Body of pancreas (tissue), 4 donors: ENCODE data around the gene MRAP. TPM values are rescaled to one million over a fixed set of nuclear protein-coding genes. Genes with fewer than 3 reads are reported as not detected.

ENCODE experiments used
- ATAC-seq: fragments of 150-250 bp; one replicate; pipeline ENCODE4 v1.9.1; 2016
- DNase-seq, 4 donors: peaks; one replicate each; pipeline ENCODE4 v3.0.0-alpha.2; 2019
- H3K27ac ChIP-seq, 4 donors: fragments of 200-600 bp; sonication (generic); 1 replicate in 3 of 4; 2 replicates in 1 of 4; pipeline versions ENCODE4 v1.5.1 to v1.6.1; 2016 to 2019; ENCODE audit warnings: mild to moderate bottlenecking in 1 of 4, mixed read lengths in 1 of 4, moderate library complexity in 1 of 4
- H3K27me3 ChIP-seq, 2 donors: fragments of 200-600 bp; sonication (generic); one replicate each; pipeline ENCODE4 v1.6.0; 2016; ENCODE audit warnings: mild to moderate bottlenecking in 1 of 2
- H3K36me3 ChIP-seq, 2 donors: fragments of 200-600 bp; sonication (generic); replicated peaks in 1 of 2; 2 replicates each; pipeline ENCODE4 v1.5.1; 2016; ENCODE audit warnings: low read depth in 2 of 2; ENCODE audit not compliant: insufficient read depth in 1 of 2
- H3K4me1 ChIP-seq: fragments of 200-600 bp; sonication (generic); one replicate; pipeline ENCODE4 v1.6.0; 2016
- H3K4me3 ChIP-seq, 2 donors: fragments of 200-600 bp; sonication (generic); 1 replicate in 1 of 2; 2 replicates in 1 of 2; pipeline ENCODE4 v1.5.1; 2016 to 2019
- H3K9me3 ChIP-seq, 3 donors: fragments of 200-600 bp; sonication (generic); 1 replicate in 2 of 3; 2 replicates in 1 of 3; pipeline ENCODE4 v1.5.1; 2016
- CTCF ChIP-seq, 7 experiments: fragments of 450-650 bp in 4 of 7; fragments of 200-600 bp in 3 of 7; sonication (generic) in 3 of 7; IDR thresholded peaks; one replicate each; pipeline ENCODE4 v1.5.1; 2016 to 2019; ENCODE audit warnings: antibody characterized with exemption in 7 of 7
- POLR2A ChIP-seq, 3 donors: fragments of 450-650 bp; IDR thresholded peaks; one replicate each; pipeline ENCODE4 v1.6.1; 2016; ENCODE audit warnings: antibody characterized with exemption in 3 of 3, mild to moderate bottlenecking in 2 of 3
- WGBS, 2 donors: methylation state at CpG; one replicate each; pipeline ENCODE4 v1.1.5; 2017; 5-methylcytosine and 5-hydroxymethylcytosine counted together
- intact Hi-C: fragments of 100-400 bp; cut with DNase I; formaldehyde crosslinking; loops from one replicate; pipeline ENCODE4 v1.15.1; 2023
- total RNA-seq, 2 donors: library from RNA; depleted of rRNA; stranded (reverse); fragments of >200 nt; gene quantifications; one replicate each; pipeline ENCODE4 v1.1.0, GENCODE V29; 2016

Gene MRAP
- total RNA-seq, 2 donors from 2014 or later = 0.66 TPM; not detected in 1

GRCh38 chr21:32330784-32331311, 32.2 kb downstream of the MRAP start:
- Histone ChIP-seq H3K9me3 (no peaks in the 10 kb centered on the region), H3K27ac (no peak overlapping the region), H3K4me3 (no peak overlapping the region), H3K27me3 (no peaks in the 10 kb centered on the region), H3K4me1 (no peaks in the 10 kb centered on the region), H3K36me3 (peaks cover 0 to 17% of the 10 kb centered on the region in 2 donors)
- DNase-seq = no peak
- no peak for ATAC-seq
- WGBS, 2 donors = 90 to 96% methylated on average over 4 of the region's 4 CpGs
- TF ChIP-seq CTCF (IDR thresholded peaks at IDR 0.05) (no peak), POLR2A (IDR thresholded peaks at IDR 0.05) (no peak)
- intact Hi-C loops = no loop called here

- Histone ChIP-seq H3K36me3 (peaks cover 1 to 15% of the 10 kb centered on the region in 2 donors), H3K4me3 (no peak overlapping the region), H3K4me1 (no peaks in the 10 kb centered on the region), H3K27ac (no peak overlapping the region), H3K9me3 (no peaks in the 10 kb centered on the region), H3K27me3 (no peaks in the 10 kb centered on the region)
- DNase-seq (peak in 1 of 4 donors; percentile 0), ATAC-seq (no peak)
- intact Hi-C loops = no loop called here
- no peak for TF ChIP-seq POLR2A (IDR thresholded peaks at IDR 0.05)
- TF ChIP-seq CTCF (IDR thresholded peaks at IDR 0.05) = no peak
- 91% methylated on average over 9 of the region's 9 CpGs for WGBS, 2 donors
Measured at GRCh38 chr21:32331444-32332305, 33.0 kb downstream of the MRAP start.

GRCh38 chr21:32332463-32332951, 33.9 kb downstream of the MRAP start:
- TF ChIP-seq CTCF (IDR thresholded peaks at IDR 0.05) = no peak
- TF ChIP-seq POLR2A (IDR thresholded peaks at IDR 0.05) = no peak
- ATAC-seq (no peak), DNase-seq (no peak)
- no peak overlapping the region for H3K27ac ChIP-seq
- H3K36me3 ChIP-seq = peaks cover 3 to 17% of the 10 kb centered on the region in 2 donors
- WGBS, 2 donors = 91 to 100% methylated on average over 1 of the region's 1 CpG
- H3K9me3 ChIP-seq = no peaks in the 10 kb centered on the region
- H3K27me3 ChIP-seq = no peaks in the 10 kb centered on the region
- H3K4me3 ChIP-seq = no peak overlapping the region
- intact Hi-C loops = no loop called here
- no peaks in the 10 kb centered on the region for H3K4me1 ChIP-seq

- Histone ChIP-seq H3K27ac (no peak overlapping the region), H3K4me3 (no peak overlapping the region), H3K36me3 (peaks cover 3 to 23% of the 10 kb centered on the region in 2 donors), H3K9me3 (no peaks in the 10 kb centered on the region), H3K27me3 (no peaks in the 10 kb centered on the region), H3K4me1 (no peaks in the 10 kb centered on the region)
- intact Hi-C loops = no loop called here
- ATAC-seq (no peak), DNase-seq (peak in 1 of 4 donors; percentile 7)
- TF ChIP-seq POLR2A (IDR thresholded peaks at IDR 0.05) (no peak), CTCF (IDR thresholded peaks at IDR 0.05) (no peak)
- 91 to 94% methylated on average over 18 to 19 of the region's 19 CpGs for whole genome bisulfite sequencing, 2 donors
Measured at GRCh38 chr21:32333953-32334673, 35.5 kb downstream of the MRAP start.
